Measurements from ENCODE around the gene CRADD.

Gene CRADD

GRCh38 chr12:93836620-93837260, 159.6 kb downstream of the CRADD start:
- no peak overlapping the region for H3K27ac ChIP-seq
- TF ChIP-seq CTCF (conservative IDR thresholded peaks at IDR 0.05; ENCODE audit: low read depth) = no peak
- ChIA-PET POLR2A (ENCODE audit: low non-redundant PET) (no interaction called here), CTCF (no interaction called here)
- DNase-seq (ENCODE audit: low spot score) = no peak

- H3K27ac ChIP-seq = no peak overlapping the region
- no peak for TF ChIP-seq CTCF (conservative IDR thresholded peaks at IDR 0.05; ENCODE audit: low read depth)
- CTCF ChIA-PET = no interaction called here
- POLR2A ChIA-PET (ENCODE audit: low non-redundant PET) = no interaction called here
- DNase-seq (ENCODE audit: low spot score) = no peak
Measured at GRCh38 chr12:93838193-93838592, 161.0 kb downstream of the CRADD start.

- DNase-seq (ENCODE audit: low spot score) = peak; percentile 30
- ChIA-PET CTCF (interaction anchor here (0.6 to 0.7 kb wide), 3 partner anchors 179 to 291 kb away, joined by 3 to 5 read pairs (median 4); no protein-coding TSS in a partner anchor), POLR2A (ENCODE audit: low non-redundant PET) (no interaction called here)
- no peak overlapping the region for H3K27ac ChIP-seq
- TF ChIP-seq CTCF (conservative IDR thresholded peaks at IDR 0.05; ENCODE audit: low read depth) = no peak
Measured at GRCh38 chr12:93839064-93839463, 161.9 kb downstream of the CRADD start.

GRCh38 chr12:93841671-93842070, 164.5 kb downstream of the CRADD start:
- no peak for TF ChIP-seq CTCF (conservative IDR thresholded peaks at IDR 0.05; ENCODE audit: low read depth)
- no peak for DNase-seq (ENCODE audit: low spot score)
- ChIA-PET CTCF (interaction anchor here (0.7 kb wide), 1 partner anchor 1066 kb away, joined by 3 read pairs; no protein-coding TSS in a partner anchor), POLR2A (ENCODE audit: low non-redundant PET) (no interaction called here)
- H3K27ac ChIP-seq = no peak overlapping the region

- DNase-seq (ENCODE audit: low spot score) = no peak
- TF ChIP-seq CTCF (conservative IDR thresholded peaks at IDR 0.05; ENCODE audit: low read depth) = no peak
- no peak overlapping the region for H3K27ac ChIP-seq
- CTCF ChIA-PET = interaction anchor here (0.7 kb wide), 1 partner anchor 257 kb away, joined by 3 read pairs; no protein-coding TSS in a partner anchor
- POLR2A ChIA-PET (ENCODE audit: low non-redundant PET) = no interaction called here
Measured at GRCh38 chr12:93844164-93844784, 167.1 kb downstream of the CRADD start.

GRCh38 chr12:93846936-93847516, 169.9 kb downstream of the CRADD start:
- H3K27ac ChIP-seq = no peak overlapping the region
- CTCF ChIA-PET = interaction anchor here (0.6 kb wide), 1 partner anchor 1061 kb away, joined by 3 read pairs; no protein-coding TSS in a partner anchor
- no peak for DNase-seq (ENCODE audit: low spot score)
- POLR2A ChIA-PET (ENCODE audit: low non-redundant PET) = no interaction called here
- TF ChIP-seq CTCF (conservative IDR thresholded peaks at IDR 0.05; ENCODE audit: low read depth) = no peak
